NCI-H1092 treated with DMSO at 0.1 percent for 48 hours (cell line): ENCODE results near the gene CHN2.
A peak's percentile ranks its signal among the peaks of the same experiment; 100 is the strongest.

Experiments used
- DNase-seq: peaks from one replicate; lab custom pipeline; 2025; lab: John Stamatoyannopoulos, UW

CHN2 gene

GRCh38 chr7:29310625-29311024 is 116.0 kb downstream of the CHN2 start:
- no peak for DNase-seq

GRCh38 chr7:29311314-29311713 is 116.7 kb downstream of the CHN2 start:
- peak; percentile 45 for DNase-seq

GRCh38 chr7:29314148-29314547 is 119.6 kb downstream of the CHN2 start:
- DNase-seq: no peak

- no peak for DNase-seq
Measured at GRCh38 chr7:29315122-29315891, 120.7 kb downstream of the CHN2 start.

GRCh38 chr7:29315892-29316270 is 121.3 kb downstream of the CHN2 start:
- no peak for DNase-seq

GRCh38 chr7:29316926-29317325 is 122.4 kb downstream of the CHN2 start:
- no peak for DNase-seq

GRCh38 chr7:29318853-29319718 is 124.5 kb downstream of the CHN2 start:
- no peak for DNase-seq

- peak; percentile 67 for DNase-seq
Measured at GRCh38 chr7:29319719-29320521, 125.3 kb downstream of the CHN2 start.

- no peak for DNase-seq
Measured at GRCh38 chr7:29320577-29320976, 126.0 kb downstream of the CHN2 start.

- peak; percentile 76 for DNase-seq
Measured at GRCh38 chr7:29322023-29322712, 127.6 kb downstream of the CHN2 start.

GRCh38 chr7:29325476-29325875 is 130.9 kb downstream of the CHN2 start:
- DNase-seq: no peak

GRCh38 chr7:29326864-29327263 is 132.3 kb downstream of the CHN2 start:
- DNase-seq: no peak

GRCh38 chr7:29327455-29327854 is 132.9 kb downstream of the CHN2 start:
- peak; percentile 96 for DNase-seq

- peak; percentile 63 for DNase-seq
Measured at GRCh38 chr7:29328045-29328444, 133.5 kb downstream of the CHN2 start.

GRCh38 chr7:29328811-29329210 is 134.2 kb downstream of the CHN2 start:
- DNase-seq: no peak

- no peak for DNase-seq
Measured at GRCh38 chr7:29329686-29330085, 135.1 kb downstream of the CHN2 start.

GRCh38 chr7:29330136-29330535 is 135.6 kb downstream of the CHN2 start:
- no peak for DNase-seq

GRCh38 chr7:29331163-29331562 is 136.6 kb downstream of the CHN2 start:
- DNase-seq: peak; percentile 82

GRCh38 chr7:29332042-29332811 is 137.7 kb downstream of the CHN2 start:
- peak; percentile 100 for DNase-seq

GRCh38 chr7:29332875-29333855 is 138.6 kb downstream of the CHN2 start:
- peak; percentile 89 for DNase-seq
